K562 (cell line): ENCODE measurements around the gene LCLAT1. TPM values are rescaled to one million over a fixed set of nuclear protein-coding genes. Genes with fewer than 3 reads are reported as not detected.
A peak's percentile ranks its signal among the peaks of the same experiment; 100 is the strongest.

Source experiments
- ATF1 ChIP-seq, 2 experiments: fragments of 450-650 bp in 1 of 2; IDR thresholded peaks; 2 replicates each; pipeline ENCODE4 v1.6.1; 2016; ENCODE audit warnings: missing compliant biosample characterization in 1 of 2, missing genetic modification characterization in 1 of 2
- C11orf30 ChIP-seq: fragments of 450-650 bp; IDR thresholded peaks from 2 replicates; pipeline ENCODE4 v1.6.1; 2016; ENCODE audit warnings: low read depth, mild to moderate bottlenecking
- CBX5 ChIP-seq: IDR thresholded peaks from 2 replicates; pipeline ENCODE4 v1.6.1; 2014; ENCODE audit warnings: low read depth, borderline replicate concordance
- CXXC5 ChIP-seq: fragments of 250-450 bp; sonication (Bioruptor Pico); IDR thresholded peaks from 2 replicates; pipeline ENCODE4 v1.8.0; 2022; ENCODE audit warnings: inconsistent platforms, mild to moderate bottlenecking, moderate library complexity
- ETV5 ChIP-seq: sonication (generic); formaldehyde crosslinking; IDR thresholded peaks from 2 replicates; pipeline ENCODE4 v1.4.0; 2020; ENCODE audit warnings: low read depth, mild to moderate bottlenecking, missing genetic modification reagents
- JUND ChIP-seq, 2 experiments: IDR thresholded peaks; 2 replicates in 1 of 2; 3 replicates in 1 of 2; pipeline ENCODE4 v1.6.1; 2011; ENCODE audit warnings: borderline replicate concordance in 2 of 2, low read depth in 2 of 2, low read length in 2 of 2, improper control_type of control experiment in 1 of 2, missing biosample characterization in 1 of 2, missing genetic modification characterization in 1 of 2, missing genetic modification reagents in 1 of 2
- KLF13 ChIP-seq: fragments of 450-650 bp; IDR thresholded peaks from 2 replicates; pipeline ENCODE4 v1.6.1; 2016; ENCODE audit warnings: missing genetic modification characterization, low read depth, mild to moderate bottlenecking, missing compliant biosample characterization, moderate library complexity, borderline replicate concordance
- MAFK ChIP-seq: IDR thresholded peaks from 2 replicates; pipeline ENCODE4 v1.6.1; 2011; ENCODE audit warnings: low read length, improper control_type of control experiment
- NFE2 ChIP-seq: IDR thresholded peaks from 2 replicates; pipeline ENCODE4 v1.6.1; 2014; ENCODE audit warnings: antibody characterized with exemption, low read depth
- NFYB ChIP-seq: IDR thresholded peaks from 2 replicates; pipeline ENCODE4 v1.6.1; 2011; ENCODE audit warnings: mild to moderate bottlenecking, moderate library complexity; ENCODE audit not compliant: insufficient read length; ENCODE audit errors: extremely low read depth
- POLR2G ChIP-seq: fragments of 200-400 bp; formaldehyde crosslinking; IDR thresholded peaks from 2 replicates; pipeline ENCODE4 v1.6.1; 2017; ENCODE audit warnings: low read depth, mild to moderate bottlenecking, antibody characterized with exemption, low read length, moderate library complexity
- PTRF ChIP-seq: fragments of 450-650 bp; IDR thresholded peaks from 2 replicates; pipeline ENCODE4 v1.6.1; 2016; ENCODE audit warnings: mild to moderate bottlenecking, missing genetic modification characterization, missing compliant biosample characterization
- RBM39 ChIP-seq: fragments of 200-400 bp; formaldehyde crosslinking; optimal IDR thresholded peaks from 2 replicates; pipeline ENCODE3; 2018; ENCODE audit warnings: low read depth, low read length
- SMAD4 ChIP-seq: fragments of 250-450 bp; sonication (Bioruptor Pico); conservative IDR thresholded peaks from 2 replicates; pipeline ENCODE4 v1.8.0; 2021; ENCODE audit warnings: inconsistent platforms, mild to moderate bottlenecking, moderate library complexity
- SREBF2 ChIP-seq: sonication (generic); formaldehyde crosslinking; IDR thresholded peaks from 2 replicates; pipeline ENCODE4 v1.4.0; 2020; ENCODE audit warnings: mild to moderate bottlenecking, missing genetic modification reagents
- STAT5B ChIP-seq: fragments of 250-450 bp; sonication (Bioruptor Pico); IDR thresholded peaks from 2 replicates; pipeline ENCODE4 v1.8.0; 2021; ENCODE audit warnings: mild to moderate bottlenecking, inconsistent platforms
- ZNF12 ChIP-seq: sonication (generic); formaldehyde crosslinking; IDR thresholded peaks from 2 replicates; pipeline ENCODE4 v1.4.0; 2020; ENCODE audit warnings: mild to moderate bottlenecking, missing genetic modification reagents
- ZNF347 ChIP-seq: fragments of 450-650 bp; formaldehyde crosslinking; IDR thresholded peaks from 2 replicates; pipeline ENCODE4 v1.4.0; 2020; ENCODE audit warnings: low read depth, mild to moderate bottlenecking, moderate library complexity
- ZNF668 ChIP-seq: fragments of 250-450 bp; sonication (Bioruptor Pico); IDR thresholded peaks from 2 replicates; pipeline ENCODE4 v1.8.0; 2022; ENCODE audit warnings: mild to moderate bottlenecking, inconsistent platforms
- polyA plus RNA-seq, 8 experiments: library from polyadenylated mRNA; depleted of rRNA in 4 of 8; stranded (reverse) in 5 of 8; unstranded in 3 of 8; fragments of >200 nt; fragmentation: Nextera tagmentation in 2 of 8; fragmentation: Illumina TruSeq in 1 of 8; extraction: Ambion mirVana in 2 of 8; extraction: Trizol in 1 of 8; gene quantifications; 2 replicates each; pipeline versions ENCODE4 v1.2.1 to v1.2.3, GENCODE V29; 2011 to 2014; ENCODE audit warnings: inconsistent platforms in 1 of 8, missing spikeins in 1 of 8
- total RNA-seq, 7 experiments: library from RNA; depleted of rRNA in 6 of 7; stranded (reverse); fragments of >200 nt in 6 of 7; fragmentation: Illumina TruSeq in 2 of 7; extraction: Trizol in 2 of 7; gene quantifications; 2 replicates each; pipeline versions ENCODE4 v1.2.1 to v1.2.3, GENCODE V29; 2011 to 2021; ENCODE audit warnings: low replicate concordance in 1 of 7
- TF ChIP-seq, protein P1 (sequence below): fragments of 450-650 bp; IDR thresholded peaks from 2 replicates; pipeline ENCODE4 v1.6.1; 2017; ENCODE audit warnings: antibody characterized with exemption, mild to moderate bottlenecking
- TF ChIP-seq, protein P2 (sequence below): fragments of 450-650 bp; IDR thresholded peaks from 2 replicates; pipeline ENCODE4 v1.6.1; 2018; ENCODE audit warnings: mild to moderate bottlenecking, low read depth; ENCODE audit not compliant: partially characterized antibody

Gene LCLAT1
- total and polyA plus RNA-seq, 9 of the 15 experiments (the other 6 are each of a cell fraction or from before 2014, with no cell fraction given): 8.9 to 63.3 (median 25.4) TPM

DNA sequence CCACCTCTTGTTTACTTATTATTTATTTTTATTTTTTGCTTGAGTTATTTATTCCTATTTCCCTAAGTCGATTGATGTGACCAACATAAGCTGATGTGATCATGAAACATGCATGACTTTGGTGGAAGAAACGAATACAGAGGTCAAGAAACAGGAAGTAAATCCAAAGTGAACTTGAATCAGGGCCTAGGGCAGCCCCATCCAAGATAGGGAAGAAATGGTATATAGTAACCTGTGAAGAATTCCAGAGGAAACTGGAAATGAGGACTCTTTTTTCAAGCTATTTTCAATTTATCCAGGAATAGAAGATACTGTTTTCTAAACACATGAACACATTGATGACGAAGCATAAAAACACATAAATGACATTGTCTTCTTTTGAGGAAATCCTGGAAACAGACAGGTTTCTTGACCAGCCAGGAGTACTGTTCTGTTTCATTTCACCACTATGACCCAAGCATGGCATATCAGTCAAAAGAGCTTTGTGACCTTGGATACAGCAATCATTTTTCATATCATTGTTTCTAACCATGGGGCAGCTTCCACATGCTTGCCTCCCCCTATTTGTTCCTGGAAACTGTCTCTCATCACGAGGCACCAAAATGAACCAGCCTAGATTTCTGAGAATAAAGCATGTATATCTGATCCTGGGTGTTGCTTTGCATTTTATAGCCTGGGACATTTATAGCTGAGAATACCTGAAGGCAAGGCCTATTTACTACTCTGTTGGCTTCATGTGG, 9.1 kb upstream of the LCLAT1 start (continued):
- TF ChIP-seq, protein P1, sequence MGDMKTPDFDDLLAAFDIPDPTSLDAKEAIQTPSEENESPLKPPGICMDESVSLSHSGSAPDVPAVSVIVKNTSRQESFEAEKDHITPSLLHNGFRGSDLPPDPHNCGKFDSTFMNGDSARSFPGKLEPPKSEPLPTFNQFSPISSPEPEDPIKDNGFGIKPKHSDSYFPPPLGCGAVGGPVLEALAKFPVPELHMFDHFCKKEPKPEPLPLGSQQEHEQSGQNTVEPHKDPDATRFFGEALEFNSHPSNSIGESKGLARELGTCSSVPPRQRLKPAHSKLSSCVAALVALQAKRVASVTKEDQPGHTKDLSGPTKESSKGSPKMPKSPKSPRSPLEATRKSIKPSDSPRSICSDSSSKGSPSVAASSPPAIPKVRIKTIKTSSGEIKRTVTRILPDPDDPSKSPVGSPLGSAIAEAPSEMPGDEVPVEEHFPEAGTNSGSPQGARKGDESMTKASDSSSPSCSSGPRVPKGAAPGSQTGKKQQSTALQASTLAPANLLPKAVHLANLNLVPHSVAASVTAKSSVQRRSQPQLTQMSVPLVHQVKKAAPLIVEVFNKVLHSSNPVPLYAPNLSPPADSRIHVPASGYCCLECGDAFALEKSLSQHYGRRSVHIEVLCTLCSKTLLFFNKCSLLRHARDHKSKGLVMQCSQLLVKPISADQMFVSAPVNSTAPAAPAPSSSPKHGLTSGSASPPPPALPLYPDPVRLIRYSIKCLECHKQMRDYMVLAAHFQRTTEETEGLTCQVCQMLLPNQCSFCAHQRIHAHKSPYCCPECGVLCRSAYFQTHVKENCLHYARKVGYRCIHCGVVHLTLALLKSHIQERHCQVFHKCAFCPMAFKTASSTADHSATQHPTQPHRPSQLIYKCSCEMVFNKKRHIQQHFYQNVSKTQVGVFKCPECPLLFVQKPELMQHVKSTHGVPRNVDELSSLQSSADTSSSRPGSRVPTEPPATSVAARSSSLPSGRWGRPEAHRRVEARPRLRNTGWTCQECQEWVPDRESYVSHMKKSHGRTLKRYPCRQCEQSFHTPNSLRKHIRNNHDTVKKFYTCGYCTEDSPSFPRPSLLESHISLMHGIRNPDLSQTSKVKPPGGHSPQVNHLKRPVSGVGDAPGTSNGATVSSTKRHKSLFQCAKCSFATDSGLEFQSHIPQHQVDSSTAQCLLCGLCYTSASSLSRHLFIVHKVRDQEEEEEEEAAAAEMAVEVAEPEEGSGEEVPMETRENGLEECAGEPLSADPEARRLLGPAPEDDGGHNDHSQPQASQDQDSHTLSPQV: peak; percentile 77
- TF ChIP-seq NFYB (no peak), ZNF668 (CRISPR knock-in tag) (no peak), SREBF2 (CRISPR knock-in tag) (no peak), POLR2G (no peak), SMAD4 (CRISPR knock-in tag) (peak; percentile 64; the same call in 1 of the 2 replicates), PTRF (tag) (no peak), NFE2 (peak; percentile 36; the same call in 1 of the 2 replicates), MAFK (no peak), KLF13 (tag) (no peak), ZNF347 (CRISPR knock-in tag) (no peak), ETV5 (no peak), ATF1 (CRISPR knock-in tag; IDR thresholded peaks at IDR 0.05) (no peak), ATF1 (tag; IDR thresholded peaks at IDR 0.05) (peak; percentile 28; the same call in 1 of the 2 replicates), CXXC5 (peak; percentile 39; the same call in 1 of the 2 replicates), C11orf30 (peak; percentile 85), CBX5 (no peak), JUND (IDR thresholded peaks at IDR 0.05; ENCODE audit: borderline replicate concordance, low read depth, low read length) (no peak; the same call in 1 of the 2 replicates), JUND (tag; IDR thresholded peaks at IDR 0.05; ENCODE audit: borderline replicate concordance, low read depth, low read length) (peak; percentile 21; the same call in 1 of the 3 replicates), ZNF12 (no peak), STAT5B (no peak), RBM39 (no peak)
- TF ChIP-seq, protein P2, sequence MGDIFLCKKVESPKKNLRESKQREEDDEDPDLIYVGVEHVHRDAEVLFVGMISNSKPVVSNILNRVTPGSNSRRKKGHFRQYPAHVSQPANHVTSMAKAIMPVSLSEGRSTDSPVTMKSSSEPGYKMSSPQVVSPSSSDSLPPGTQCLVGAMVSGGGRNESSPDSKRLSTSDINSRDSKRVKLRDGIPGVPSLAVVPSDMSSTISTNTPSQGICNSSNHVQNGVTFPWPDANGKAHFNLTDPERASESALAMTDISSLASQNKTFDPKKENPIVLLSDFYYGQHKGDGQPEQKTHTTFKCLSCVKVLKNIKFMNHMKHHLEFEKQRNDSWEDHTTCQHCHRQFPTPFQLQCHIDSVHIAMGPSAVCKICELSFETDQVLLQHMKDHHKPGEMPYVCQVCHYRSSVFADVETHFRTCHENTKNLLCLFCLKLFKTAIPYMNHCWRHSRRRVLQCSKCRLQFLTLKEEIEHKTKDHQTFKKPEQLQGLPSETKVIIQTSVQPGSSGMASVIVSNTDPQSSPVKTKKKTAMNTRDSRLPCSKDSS: no peak
